Spleen (tissue), 7 donors: ENCODE data around the gene PDCD4.

Source experiments
- POLR2A ChIP-seq, 3 donors: fragments of 450-650 bp; IDR thresholded peaks; one replicate each; pipeline ENCODE4 v1.5.1; 2017; ENCODE audit warnings: antibody characterized with exemption in 3 of 3, mild to moderate bottlenecking in 1 of 3
- POLR2AphosphoS5 ChIP-seq, 3 donors: sonication (generic); formaldehyde crosslinking; IDR thresholded peaks; one replicate each; pipeline ENCODE4 v1.5.1; 2017; ENCODE audit warnings: antibody characterized with exemption in 3 of 3
- TF ChIP-seq, protein P1 (sequence below), 11 experiments: fragments of 200-600 bp in 7 of 11; fragments of 450-650 bp in 4 of 11; sonication (generic) in 4 of 11; IDR thresholded peaks in 8 of 11; conservative IDR thresholded peaks in 3 of 11; 1 replicate in 7 of 11; 2 replicates in 4 of 11; pipeline versions ENCODE4 v1.4.0 to v1.8.0; 2016 to 2021; ENCODE audit warnings: antibody characterized with exemption in 11 of 11, inconsistent platforms in 4 of 11, mild to moderate bottlenecking in 1 of 11
- donor health status: DM: no; HTN: no; CAD: no; lungs with moderate emphysema.
- donor health status: DM: no; HTN: no; CAD: no.
- donor health status: DM: no; HTN: no; CAD: no.

DNA sequence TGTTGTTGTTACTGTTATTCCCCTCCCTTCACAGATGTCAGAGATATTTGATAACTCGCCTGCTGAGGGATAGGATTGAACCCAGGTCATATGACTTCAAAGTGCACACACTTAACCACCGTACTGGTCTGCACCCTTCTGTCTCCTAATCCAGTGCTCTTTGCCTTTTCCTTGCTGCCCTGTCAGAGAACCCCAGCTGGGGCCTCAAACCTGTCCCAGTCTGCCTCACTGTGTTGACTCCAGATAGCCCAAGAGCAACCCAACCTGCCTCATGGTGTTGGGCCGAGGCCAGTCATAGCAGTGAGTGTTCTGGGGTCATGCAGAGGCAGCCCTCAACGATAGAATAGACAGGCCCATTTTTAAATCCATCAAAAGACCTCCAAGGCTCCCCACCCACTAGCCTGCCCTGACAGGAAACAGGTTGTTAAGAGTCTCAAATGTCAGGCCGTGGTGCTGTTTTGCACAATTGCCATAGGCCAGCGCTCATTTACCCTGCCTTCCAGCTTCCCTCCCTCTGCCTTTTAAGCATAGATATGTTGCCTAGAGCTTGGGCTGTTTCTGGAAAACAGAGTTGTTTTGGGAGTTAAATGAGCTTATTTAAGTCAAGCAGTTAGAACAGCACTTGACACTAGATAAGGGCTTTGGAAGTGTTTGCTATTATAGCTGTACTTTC is 37.0 kb upstream of the PDCD4 start:
- TF ChIP-seq, protein P1, sequence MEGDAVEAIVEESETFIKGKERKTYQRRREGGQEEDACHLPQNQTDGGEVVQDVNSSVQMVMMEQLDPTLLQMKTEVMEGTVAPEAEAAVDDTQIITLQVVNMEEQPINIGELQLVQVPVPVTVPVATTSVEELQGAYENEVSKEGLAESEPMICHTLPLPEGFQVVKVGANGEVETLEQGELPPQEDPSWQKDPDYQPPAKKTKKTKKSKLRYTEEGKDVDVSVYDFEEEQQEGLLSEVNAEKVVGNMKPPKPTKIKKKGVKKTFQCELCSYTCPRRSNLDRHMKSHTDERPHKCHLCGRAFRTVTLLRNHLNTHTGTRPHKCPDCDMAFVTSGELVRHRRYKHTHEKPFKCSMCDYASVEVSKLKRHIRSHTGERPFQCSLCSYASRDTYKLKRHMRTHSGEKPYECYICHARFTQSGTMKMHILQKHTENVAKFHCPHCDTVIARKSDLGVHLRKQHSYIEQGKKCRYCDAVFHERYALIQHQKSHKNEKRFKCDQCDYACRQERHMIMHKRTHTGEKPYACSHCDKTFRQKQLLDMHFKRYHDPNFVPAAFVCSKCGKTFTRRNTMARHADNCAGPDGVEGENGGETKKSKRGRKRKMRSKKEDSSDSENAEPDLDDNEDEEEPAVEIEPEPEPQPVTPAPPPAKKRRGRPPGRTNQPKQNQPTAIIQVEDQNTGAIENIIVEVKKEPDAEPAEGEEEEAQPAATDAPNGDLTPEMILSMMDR (IDR thresholded peaks at IDR 0.05 in 8 of 11, conservative IDR thresholded peaks at IDR 0.05 in 3 of 11): no peak
- TF ChIP-seq POLR2AphosphoS5 (IDR thresholded peaks at IDR 0.05) (peak in 1 of 3 donors; percentile 23), POLR2A (IDR thresholded peaks at IDR 0.05) (no peak)
